Esophagus squamous epithelium (tissue), 5 donors: ENCODE results near the gene LDLRAD4. TPM values are rescaled to one million over a fixed set of nuclear protein-coding genes. Genes with fewer than 3 reads are reported as not detected.
A peak's percentile ranks its signal among the peaks of the same experiment; 100 is the strongest.

Experiments used
- DNase-seq: peaks from one replicate; lab custom pipeline; 2025; lab: John Stamatoyannopoulos, UW
- H3K27ac ChIP-seq, 4 donors: fragments of 200-600 bp; sonication (generic); one replicate each; pipeline ENCODE4 v1.5.1; 2016 to 2019; ENCODE audit warnings: mild to moderate bottlenecking in 1 of 4
- H3K27me3 ChIP-seq, 4 donors: fragments of 200-600 bp; sonication (generic); 1 replicate in 3 of 4; 2 replicates in 1 of 4; pipeline versions ENCODE4 v1.5.1 to v1.6.0; 2017 to 2021; ENCODE audit warnings: antibody characterized with exemption in 1 of 4
- H3K36me3 ChIP-seq, 3 donors: fragments of 200-600 bp; sonication (generic); one replicate each; pipeline ENCODE4 v1.5.1; 2016 to 2019
- H3K4me1 ChIP-seq, 3 donors: fragments of 200-600 bp; sonication (generic); one replicate each; pipeline ENCODE4 v1.5.1; 2017 to 2019
- H3K4me3 ChIP-seq, 4 donors: fragments of 200-600 bp; sonication (generic); 1 replicate in 3 of 4; 2 replicates in 1 of 4; pipeline ENCODE4 v1.5.1; 2016 to 2019; ENCODE audit warnings: mild to moderate bottlenecking in 2 of 4, moderate library complexity in 1 of 4
- H3K9me3 ChIP-seq, 3 donors: fragments of 200-600 bp; sonication (generic); one replicate each; pipeline ENCODE4 v1.5.1; 2016 to 2019
- POLR2A ChIP-seq, 4 donors: fragments of 450-650 bp; IDR thresholded peaks; one replicate each; pipeline ENCODE4 v1.6.1; 2017; ENCODE audit warnings: antibody characterized with exemption in 4 of 4, mild to moderate bottlenecking in 4 of 4, moderate library complexity in 3 of 4
- WGBS, 2 donors: methylation state at CpG; one replicate each; pipeline ENCODE4 v1.1.5; 2018; 5-methylcytosine and 5-hydroxymethylcytosine counted together
- intact Hi-C: fragments of 100-400 bp; cut with DNase I; formaldehyde crosslinking; loops from one replicate; pipeline ENCODE4 v1.15.0; 2022
- total RNA-seq, 4 donors: library from RNA; depleted of rRNA; stranded (reverse); fragments of >200 nt; gene quantifications; one replicate each; pipeline ENCODE4 v1.1.0, GENCODE V29; 2016
- TF ChIP-seq, protein P1 (sequence below), 6 experiments: fragments of 450-650 bp in 4 of 6; fragments of 200-600 bp in 2 of 6; sonication (generic) in 2 of 6; IDR thresholded peaks; one replicate each; pipeline ENCODE4 v1.5.1; 2016 to 2019; ENCODE audit warnings: antibody characterized with exemption in 6 of 6, mild to moderate bottlenecking in 4 of 6, moderate library complexity in 4 of 6
- donor health status: DM: yes; HTN: yes; CAD: no.

The LDLRAD4 gene
- total RNA-seq, 4 donors from 2014 or later: 0.91 to 17.9 (median 6.8) TPM

DNA sequence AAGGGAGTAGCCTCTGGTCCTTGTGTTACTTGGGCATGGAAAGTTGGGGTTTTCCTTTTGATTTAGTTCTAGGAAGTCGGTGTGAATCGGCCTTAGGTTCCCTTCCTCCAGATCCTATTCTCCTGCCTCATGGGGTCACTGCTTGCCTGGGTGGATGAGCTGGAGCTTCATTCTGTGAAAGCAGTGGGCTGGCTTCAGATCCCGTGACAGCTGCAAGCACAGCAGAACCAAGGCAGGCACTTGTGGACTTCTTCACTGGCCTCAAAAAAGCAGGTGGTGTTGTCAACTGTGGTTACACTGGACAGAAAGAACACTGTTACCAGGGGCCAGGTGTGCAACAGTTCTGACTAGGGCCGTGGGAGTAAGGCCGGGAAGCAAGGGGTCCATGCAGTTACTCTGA is 243.4 kb downstream of the LDLRAD4 start:
- intact Hi-C loops: no loop called here
- H3K27me3 ChIP-seq: no peaks in the 10 kb centered on the region
- TF ChIP-seq, protein P1, sequence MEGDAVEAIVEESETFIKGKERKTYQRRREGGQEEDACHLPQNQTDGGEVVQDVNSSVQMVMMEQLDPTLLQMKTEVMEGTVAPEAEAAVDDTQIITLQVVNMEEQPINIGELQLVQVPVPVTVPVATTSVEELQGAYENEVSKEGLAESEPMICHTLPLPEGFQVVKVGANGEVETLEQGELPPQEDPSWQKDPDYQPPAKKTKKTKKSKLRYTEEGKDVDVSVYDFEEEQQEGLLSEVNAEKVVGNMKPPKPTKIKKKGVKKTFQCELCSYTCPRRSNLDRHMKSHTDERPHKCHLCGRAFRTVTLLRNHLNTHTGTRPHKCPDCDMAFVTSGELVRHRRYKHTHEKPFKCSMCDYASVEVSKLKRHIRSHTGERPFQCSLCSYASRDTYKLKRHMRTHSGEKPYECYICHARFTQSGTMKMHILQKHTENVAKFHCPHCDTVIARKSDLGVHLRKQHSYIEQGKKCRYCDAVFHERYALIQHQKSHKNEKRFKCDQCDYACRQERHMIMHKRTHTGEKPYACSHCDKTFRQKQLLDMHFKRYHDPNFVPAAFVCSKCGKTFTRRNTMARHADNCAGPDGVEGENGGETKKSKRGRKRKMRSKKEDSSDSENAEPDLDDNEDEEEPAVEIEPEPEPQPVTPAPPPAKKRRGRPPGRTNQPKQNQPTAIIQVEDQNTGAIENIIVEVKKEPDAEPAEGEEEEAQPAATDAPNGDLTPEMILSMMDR (IDR thresholded peaks at IDR 0.05): no peak
- TF ChIP-seq POLR2A (IDR thresholded peaks at IDR 0.05): no peak
- no peak overlapping the region for H3K27ac ChIP-seq
- no peaks in the 10 kb centered on the region for H3K9me3 ChIP-seq
- no peak overlapping the region for H3K4me3 ChIP-seq
- DNase-seq: no peak
- no peaks in the 10 kb centered on the region for H3K36me3 ChIP-seq
- WGBS, 2 donors: 80% methylated on average over 4 of the region's 5 CpGs; no CpG with 5 or more reads in 1 of the 2 donors
- peaks cover 0 to 34% (median 0%) of the 10 kb centered on the region in 3 donors for H3K4me1 ChIP-seq

DNA sequence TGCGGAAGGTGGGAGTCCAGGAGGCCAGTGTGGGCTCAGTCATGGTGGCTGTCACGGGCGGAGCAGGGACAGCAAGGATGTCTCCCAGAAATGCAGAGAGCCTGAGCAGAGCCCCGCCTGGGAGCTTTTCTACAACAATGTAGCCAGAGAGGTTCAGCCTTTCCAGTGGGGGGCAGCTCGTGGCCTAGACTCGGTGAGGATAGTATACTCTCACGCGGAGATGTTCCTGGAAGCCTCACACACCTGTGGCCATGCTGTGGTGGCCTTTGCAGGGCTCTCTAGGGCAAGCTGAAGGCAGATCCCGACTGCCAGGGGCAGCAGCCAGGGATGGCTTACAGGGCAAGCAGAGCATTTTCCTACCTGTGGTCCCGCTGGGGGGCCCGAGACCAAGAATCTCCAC is 244.1 kb downstream of the LDLRAD4 start:
- intact Hi-C loops: no loop called here
- Histone ChIP-seq H3K9me3 (no peaks in the 10 kb centered on the region), H3K36me3 (no peaks in the 10 kb centered on the region), H3K27ac (no peak overlapping the region), H3K4me3 (no peak overlapping the region), H3K4me1 (peaks cover 0 to 34% (median 0%) of the 10 kb centered on the region in 3 donors), H3K27me3 (no peaks in the 10 kb centered on the region)
- DNase-seq: no peak
- WGBS, 2 donors: 77 to 94% methylated on average over 6 to 8 of the region's 11 CpGs
- TF ChIP-seq, protein P1 (IDR thresholded peaks at IDR 0.05): no peak
- no peak for TF ChIP-seq POLR2A (IDR thresholded peaks at IDR 0.05)

DNA sequence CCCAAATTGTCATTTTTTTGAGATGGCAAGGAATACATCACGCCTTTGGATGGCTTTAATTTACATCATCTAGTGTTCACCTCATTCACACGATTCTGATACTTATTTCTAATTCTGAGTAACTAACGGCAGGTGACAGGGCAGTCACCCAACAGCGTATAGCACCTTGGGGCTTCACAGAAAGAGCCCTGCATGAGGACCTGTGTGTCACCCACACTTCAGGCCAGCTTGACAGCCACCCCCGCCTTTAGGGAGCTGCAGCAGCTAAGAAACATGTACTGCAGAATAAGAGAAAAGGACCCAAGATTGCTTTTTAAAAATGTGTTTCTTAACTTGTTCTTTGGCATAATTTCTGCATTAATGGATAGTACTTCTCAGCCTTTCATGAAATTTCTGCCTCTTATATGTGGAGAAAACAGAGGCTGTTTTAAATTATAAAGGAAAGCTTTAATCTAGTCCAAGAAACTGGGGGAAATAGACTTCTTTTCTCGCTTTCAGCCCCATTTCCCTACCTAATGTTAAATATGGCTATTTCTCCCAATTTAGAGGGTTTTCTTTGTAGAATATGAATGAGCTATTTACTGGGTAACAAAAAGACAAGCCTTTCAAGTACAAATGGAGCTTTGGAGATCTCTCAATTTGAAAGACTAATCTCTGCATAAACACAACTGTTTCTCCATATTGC is 245.1 kb downstream of the LDLRAD4 start:
- 64 to 76% methylated on average over 6 of the region's 6 CpGs for WGBS, 2 donors

DNA sequence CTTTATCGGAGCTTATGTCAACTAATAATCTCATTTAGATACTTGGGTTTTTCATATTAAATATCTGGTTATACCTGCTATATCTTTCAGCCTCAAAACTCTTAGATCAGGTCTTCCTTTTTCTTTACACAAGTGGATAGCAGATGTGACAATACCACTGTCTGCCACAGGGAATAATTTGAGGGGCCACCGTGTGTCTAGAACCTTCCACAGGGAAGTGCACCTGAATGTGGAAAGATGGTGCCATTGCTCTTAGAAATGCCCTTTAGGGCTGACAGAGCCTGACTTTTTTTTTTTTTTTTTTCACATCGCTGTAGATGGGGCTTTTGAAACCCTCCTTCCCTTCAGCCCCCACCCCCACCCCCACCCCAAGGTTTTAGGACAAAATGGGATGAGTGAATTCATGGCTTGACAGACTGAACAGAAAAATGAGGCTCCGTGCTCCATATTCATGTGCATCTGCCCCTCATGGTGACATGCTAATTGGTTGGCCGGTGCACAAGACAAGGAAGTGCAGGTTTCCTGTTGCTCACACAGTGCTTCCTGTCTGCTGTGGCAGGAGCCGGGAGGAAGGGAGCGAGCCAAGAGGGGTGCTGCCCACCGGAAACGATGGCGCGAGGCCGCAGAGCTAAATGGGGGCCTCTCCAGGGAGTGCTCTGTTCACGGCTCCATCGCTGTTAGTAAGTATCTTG is 246.0 kb downstream of the LDLRAD4 start:
- H3K4me3 ChIP-seq: peak overlapping the region in 2 of 4 donors; percentile 19 to 37
- no peaks in the 10 kb centered on the region for H3K27me3 ChIP-seq
- intact Hi-C loops: no loop called here
- H3K4me1 ChIP-seq: peaks cover 0 to 34% (median 0%) of the 10 kb centered on the region in 3 donors
- DNase-seq: peak; percentile 20
- peak in 1 of 4 donors; percentile 26 for TF ChIP-seq POLR2A (IDR thresholded peaks at IDR 0.05)
- TF ChIP-seq, protein P1 (IDR thresholded peaks at IDR 0.05): no peak
- H3K9me3 ChIP-seq: no peaks in the 10 kb centered on the region
- 53 to 57% methylated on average over 7 to 13 of the region's 14 CpGs for WGBS, 2 donors
- no peaks in the 10 kb centered on the region for H3K36me3 ChIP-seq
- peak overlapping the region in 2 of 4 donors; percentile 56 to 68 for H3K27ac ChIP-seq

More for the DNA sequence above, 245.1 kb downstream of the LDLRAD4 start:
- no peaks in the 10 kb centered on the region for H3K9me3 ChIP-seq
- DNase-seq: no peak
- peak overlapping the region in 1 of 4 donors; percentile 68 for H3K27ac ChIP-seq
- H3K4me3 ChIP-seq: no peak overlapping the region
- no peak for TF ChIP-seq POLR2A (IDR thresholded peaks at IDR 0.05)
- TF ChIP-seq, protein P1 (IDR thresholded peaks at IDR 0.05): no peak
- H3K27me3 ChIP-seq: no peaks in the 10 kb centered on the region
- H3K4me1 ChIP-seq: peaks cover 0 to 34% (median 0%) of the 10 kb centered on the region in 3 donors
- intact Hi-C loops: no loop called here
- no peaks in the 10 kb centered on the region for H3K36me3 ChIP-seq

DNA sequence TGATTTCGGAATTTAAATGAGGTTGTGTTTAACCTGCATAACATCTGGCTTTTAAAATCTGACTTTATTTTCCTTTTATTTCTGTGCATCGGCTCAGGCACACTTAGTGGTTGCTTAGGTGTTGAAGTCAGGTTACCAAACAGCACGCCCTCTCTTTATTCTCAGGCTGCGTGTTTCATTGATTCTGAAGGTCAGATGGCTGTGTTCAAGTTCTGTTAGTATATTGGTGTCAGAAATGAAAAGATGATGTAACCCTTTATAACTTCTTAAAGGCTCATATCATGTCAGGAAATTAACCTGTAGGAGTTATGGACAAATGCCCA is 246.5 kb downstream of the LDLRAD4 start:
- H3K27me3 ChIP-seq: no peaks in the 10 kb centered on the region
- peaks cover 0 to 34% (median 0%) of the 10 kb centered on the region in 3 donors for H3K4me1 ChIP-seq
- H3K9me3 ChIP-seq: no peaks in the 10 kb centered on the region
- peak overlapping the region in 3 of 4 donors; percentile 18 to 68 (median 56) for H3K27ac ChIP-seq
- TF ChIP-seq, protein P1 (IDR thresholded peaks at IDR 0.05): no peak
- peak overlapping the region in 2 of 4 donors; percentile 19 to 37 for H3K4me3 ChIP-seq
- no peaks in the 10 kb centered on the region for H3K36me3 ChIP-seq
- no peak for DNase-seq
- intact Hi-C loops: no loop called here
- WGBS, 2 donors: 62 to 66% methylated on average over 4 of the region's 4 CpGs
